ENCODE measurements around the gene ETFA. TPM values are rescaled to one million over a fixed set of nuclear protein-coding genes. Genes with fewer than 3 reads are reported as not detected.
A peak's percentile ranks its signal among the peaks of the same experiment; 100 is the strongest.

Gene ETFA
- total and polyA plus RNA-seq, 10 of the 15 experiments (the other 5 are each of a cell fraction or from before 2014, with no cell fraction given): 114 to 331 (median 152) TPM

DNA sequence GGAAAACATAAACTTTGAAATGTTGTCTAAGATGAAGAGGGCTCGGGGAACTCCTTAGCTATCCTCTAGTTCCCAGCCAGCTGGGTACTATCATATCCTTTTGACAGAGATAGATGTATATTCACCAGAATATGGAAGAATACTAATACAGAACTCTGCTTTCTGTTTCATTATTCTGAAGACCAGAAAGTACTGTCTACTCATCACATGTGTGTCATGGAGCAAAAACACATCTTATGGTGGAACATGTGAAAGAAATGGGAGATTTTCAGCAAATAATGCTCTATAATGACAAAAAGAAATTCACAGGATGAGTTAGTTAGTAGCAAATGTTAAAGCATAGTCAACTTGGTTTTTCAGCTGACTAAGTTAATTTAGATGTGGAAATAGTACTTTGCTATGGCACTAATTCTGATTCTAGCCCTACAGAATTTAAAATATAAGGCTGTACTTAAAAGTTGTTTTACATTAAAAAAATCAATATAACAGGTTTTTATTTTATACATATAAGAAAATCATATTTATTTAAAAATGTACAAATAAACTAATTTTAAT is 41.8 kb upstream of the ETFA start:
- ChIA-PET RAD21 (ENCODE audit: unreplicated experiment) (no interaction called here), SMC1A (ENCODE audit: uncharacterized antibody, unreplicated experiment) (no interaction called here), POLR2A (no interaction called here), CTCF (interaction anchor here (0.9 kb wide), 1 partner anchor 17 kb away, joined by 3 read pairs; no protein-coding TSS in a partner anchor)
- in situ Hi-C loops (cut with MboI): no loop called here
- no peak overlapping the region for H3K4me3 ChIP-seq
- no peaks in the 10 kb centered on the region for H3K9me3 ChIP-seq (replicated peaks; ENCODE audit: control insufficient read depth, insufficient read depth, low read length)
- intact Hi-C loops (cut with micrococcal nuclease; ENCODE audit: unreplicated experiment): no loop called here
- no peak overlapping the region for H2AFZ ChIP-seq (ENCODE audit: control insufficient read depth, low read depth, low read length)
- no peak overlapping the region for H3K27ac ChIP-seq (ENCODE audit: control insufficient read depth, insufficient read depth)
- no peak for ATAC-seq
- no TSS peak for BruUV-seq (replicated peaks)
- no peak for DNase-seq (ENCODE audit: low read depth, low spot score)
- H3K36me3 ChIP-seq (ENCODE audit: control insufficient read depth in 2 of 2, insufficient read depth in 2 of 2, low read length in 1 of 2): no peaks in the 10 kb centered on the region
- no peaks in the 10 kb centered on the region for H4K20me1 ChIP-seq (ENCODE audit: control insufficient read depth, insufficient read depth)
- no peaks in the 10 kb centered on the region for H3K79me2 ChIP-seq (ENCODE audit: control insufficient read depth, insufficient read depth, low read length)
- no peak overlapping the region for H3K4me2 ChIP-seq (ENCODE audit: control insufficient read depth, insufficient read depth)
- TF ChIP-seq CBFB (IDR thresholded peaks at IDR 0.05; ENCODE audit: low read depth): no peak
- TF ChIP-seq, protein P1, sequence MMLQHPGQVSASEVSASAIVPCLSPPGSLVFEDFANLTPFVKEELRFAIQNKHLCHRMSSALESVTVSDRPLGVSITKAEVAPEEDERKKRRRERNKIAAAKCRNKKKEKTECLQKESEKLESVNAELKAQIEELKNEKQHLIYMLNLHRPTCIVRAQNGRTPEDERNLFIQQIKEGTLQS (IDR thresholded peaks at IDR 0.05; ENCODE audit: borderline replicate concordance, extremely low read depth, low read depth, low read length): no peak
- TF ChIP-seq MEF2B (IDR thresholded peaks at IDR 0.05; ENCODE audit: partially characterized antibody, poor library complexity, severe bottlenecking): no peak
- no peak for TF ChIP-seq SMAD1 (IDR thresholded peaks at IDR 0.05; ENCODE audit: low read depth, partially characterized antibody)
- TF ChIP-seq ZNF622 (IDR thresholded peaks at IDR 0.05): no peak
- TF ChIP-seq CBX3 (IDR thresholded peaks at IDR 0.05; ENCODE audit: borderline replicate concordance, low read depth): no peak
- no peak for TF ChIP-seq CREM (IDR thresholded peaks at IDR 0.05; ENCODE audit: low read depth)
- no peak for TF ChIP-seq POU2F2 (IDR thresholded peaks at IDR 0.05; ENCODE audit: borderline replicate concordance, low read depth, low read length)
- TF ChIP-seq TCF3 (IDR thresholded peaks at IDR 0.05; ENCODE audit: borderline replicate concordance, insufficient read depth, low read depth, low read length): no peak
- TF ChIP-seq CHD4 (IDR thresholded peaks at IDR 0.05): no peak
- TF ChIP-seq, protein P2, sequence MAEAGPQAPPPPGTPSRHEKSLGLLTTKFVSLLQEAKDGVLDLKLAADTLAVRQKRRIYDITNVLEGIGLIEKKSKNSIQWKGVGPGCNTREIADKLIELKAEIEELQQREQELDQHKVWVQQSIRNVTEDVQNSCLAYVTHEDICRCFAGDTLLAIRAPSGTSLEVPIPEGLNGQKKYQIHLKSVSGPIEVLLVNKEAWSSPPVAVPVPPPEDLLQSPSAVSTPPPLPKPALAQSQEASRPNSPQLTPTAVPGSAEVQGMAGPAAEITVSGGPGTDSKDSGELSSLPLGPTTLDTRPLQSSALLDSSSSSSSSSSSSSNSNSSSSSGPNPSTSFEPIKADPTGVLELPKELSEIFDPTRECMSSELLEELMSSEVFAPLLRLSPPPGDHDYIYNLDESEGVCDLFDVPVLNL (IDR thresholded peaks at IDR 0.05; ENCODE audit: low read depth, low read length): no peak
- TF ChIP-seq CBX5 (IDR thresholded peaks at IDR 0.05; ENCODE audit: low read depth): no peak
- no peak for TF ChIP-seq JUND (IDR thresholded peaks at IDR 0.05; ENCODE audit: low read depth, low read length)
- TF ChIP-seq, protein P3, sequence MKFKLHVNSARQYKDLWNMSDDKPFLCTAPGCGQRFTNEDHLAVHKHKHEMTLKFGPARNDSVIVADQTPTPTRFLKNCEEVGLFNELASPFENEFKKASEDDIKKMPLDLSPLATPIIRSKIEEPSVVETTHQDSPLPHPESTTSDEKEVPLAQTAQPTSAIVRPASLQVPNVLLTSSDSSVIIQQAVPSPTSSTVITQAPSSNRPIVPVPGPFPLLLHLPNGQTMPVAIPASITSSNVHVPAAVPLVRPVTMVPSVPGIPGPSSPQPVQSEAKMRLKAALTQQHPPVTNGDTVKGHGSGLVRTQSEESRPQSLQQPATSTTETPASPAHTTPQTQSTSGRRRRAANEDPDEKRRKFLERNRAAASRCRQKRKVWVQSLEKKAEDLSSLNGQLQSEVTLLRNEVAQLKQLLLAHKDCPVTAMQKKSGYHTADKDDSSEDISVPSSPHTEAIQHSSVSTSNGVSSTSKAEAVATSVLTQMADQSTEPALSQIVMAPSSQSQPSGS (IDR thresholded peaks at IDR 0.05; ENCODE audit: low read length): no peak
- no peaks in the 10 kb centered on the region for H3K27me3 ChIP-seq (replicated peaks in 1 of 2; ENCODE audit: control insufficient read depth in 2 of 2, insufficient read depth in 2 of 2, low read length in 1 of 2)
- FAIRE-seq: peak; percentile 78
- H3K4me1 ChIP-seq (ENCODE audit: control insufficient read depth, insufficient read depth, low read length): no peaks in the 10 kb centered on the region
- WGBS (ENCODE audit: insufficient coverage, insufficient replicate concordance, low lambda C conversion rate, missing lambda C conversion rate): 36% methylated on average over 1 of the region's 1 CpG
- no peak overlapping the region for H3K9ac ChIP-seq (ENCODE audit: control insufficient read depth, insufficient read depth, low read length)

Measured in GM12878 (cell line).